HUES64 (cell line): ENCODE data around the gene NOS3.

ENCODE experiments used
- H3K27ac ChIP-seq: 2 replicates; pipeline ENCODE4 v1.7.0; 2013; ENCODE audit warnings: low read depth, low read length, inconsistent platforms
- H3K27me3 ChIP-seq: 2 replicates; pipeline ENCODE4 v1.6.1; 2013; ENCODE audit warnings: mild to moderate bottlenecking, low read length; ENCODE audit not compliant: insufficient read depth
- H3K36me3 ChIP-seq: 2 replicates; pipeline ENCODE4 v1.6.1; 2013; ENCODE audit warnings: mild to moderate bottlenecking, low read length; ENCODE audit not compliant: insufficient read depth
- H3K4me1 ChIP-seq: 2 replicates; pipeline ENCODE4 v1.6.1; 2013; ENCODE audit warnings: mild to moderate bottlenecking, low read length, moderate library complexity; ENCODE audit not compliant: insufficient read depth
- H3K4me3 ChIP-seq: 2 replicates; pipeline ENCODE4 v1.5.1; 2013; ENCODE audit warnings: mild to moderate bottlenecking, low read length, moderate library complexity
- H3K9ac ChIP-seq: 2 replicates; pipeline ENCODE4 v1.6.1; 2013; ENCODE audit warnings: mild to moderate bottlenecking, low read depth, low read length
- H3K9me3 ChIP-seq: 2 replicates; pipeline ENCODE4 v1.6.1; 2013; ENCODE audit warnings: low read depth, low read length; ENCODE audit not compliant: insufficient read depth
- WGBS: fragments of 150-250, 120-280 bp; methylation state at CpG from one replicate; pipeline ENCODE4 v1.1.7; 2013; ENCODE audit warnings: missing lambda C conversion rate; 5-methylcytosine and 5-hydroxymethylcytosine counted together

Gene NOS3

DNA sequence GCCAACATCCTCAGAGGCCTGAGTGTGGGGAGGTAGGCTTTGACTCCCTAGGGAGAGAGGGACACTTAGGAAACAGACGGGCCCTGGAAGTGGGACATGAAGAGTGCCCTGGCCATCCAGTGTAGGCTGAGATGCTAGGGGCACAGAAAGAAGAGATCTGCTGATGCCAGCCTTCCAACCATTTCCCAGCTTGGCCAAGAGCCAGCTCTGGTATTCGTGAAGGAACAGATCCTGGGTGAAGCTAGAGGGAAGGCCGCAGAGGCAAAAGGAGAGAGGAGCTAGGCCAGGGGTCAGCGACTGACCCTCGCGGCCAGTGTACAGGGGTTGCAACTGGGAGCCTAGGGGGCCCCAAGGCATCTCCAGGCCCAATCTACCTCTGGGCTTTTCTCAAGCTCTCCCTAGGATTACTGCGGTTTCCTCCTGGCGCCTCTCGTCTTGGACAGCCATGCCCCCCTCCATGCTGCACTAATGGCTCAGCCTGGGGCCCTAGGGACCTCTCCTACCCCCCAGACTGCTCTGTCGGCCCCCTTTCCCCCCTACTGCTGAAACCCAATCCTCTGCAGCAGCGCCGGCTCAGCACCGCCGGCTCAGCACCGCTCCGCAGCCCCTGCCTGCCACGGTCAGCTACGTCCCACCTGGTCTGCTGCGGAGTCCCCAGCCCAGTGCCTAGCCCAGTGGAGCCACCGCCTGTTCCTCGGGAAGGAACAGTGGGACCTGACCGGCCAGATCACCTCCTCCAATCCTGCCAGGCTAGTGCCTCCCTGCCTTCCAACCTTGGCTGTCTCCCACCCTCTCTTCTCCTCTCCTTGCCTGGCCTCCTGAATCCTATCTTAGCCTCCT lies 57.4 kb downstream of the NOS3 start, which contains the start of gene ASIC3:
Gene ASIC3 (plus strand): TSS at position 556 of the 840 bp plus-strand sequence. CDS start 355 bp downstream, outside the sequence.
- H3K27me3 ChIP-seq: peaks cover 37% of the 10 kb centered on the region
- 86% methylated on average over 22 of the region's 22 CpGs for WGBS
- no peaks in the 10 kb centered on the region for H3K36me3 ChIP-seq
- no peak within 1 kb of the TSS for H3K4me3 ChIP-seq
- no peak within 1 kb of the TSS for H3K27ac ChIP-seq
- no peak within 1 kb of the TSS; the same call in 1 of the 2 replicates for H3K9ac ChIP-seq
- H3K4me1 ChIP-seq: no peaks in the 10 kb centered on the region
- H3K9me3 ChIP-seq: no peaks in the 10 kb centered on the region

DNA sequence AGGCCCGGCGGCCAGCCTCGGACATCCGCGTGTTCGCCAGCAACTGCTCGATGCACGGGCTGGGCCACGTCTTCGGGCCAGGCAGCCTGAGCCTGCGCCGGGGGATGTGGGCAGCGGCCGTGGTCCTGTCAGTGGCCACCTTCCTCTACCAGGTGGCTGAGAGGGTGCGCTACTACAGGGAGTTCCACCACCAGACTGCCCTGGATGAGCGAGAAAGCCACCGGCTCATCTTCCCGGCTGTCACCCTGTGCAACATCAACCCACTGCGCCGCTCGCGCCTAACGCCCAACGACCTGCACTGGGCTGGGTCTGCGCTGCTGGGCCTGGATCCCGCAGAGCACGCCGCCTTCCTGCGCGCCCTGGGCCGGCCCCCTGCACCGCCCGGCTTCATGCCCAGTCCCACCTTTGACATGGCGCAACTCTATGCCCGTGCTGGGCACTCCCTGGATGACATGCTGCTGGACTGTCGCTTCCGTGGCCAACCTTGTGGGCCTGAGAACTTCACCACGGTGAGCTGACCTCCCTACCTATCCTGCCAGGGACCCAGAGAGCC lies 58.2 kb downstream of the NOS3 start:
- Histone ChIP-seq H3K27me3 (peaks cover 37% of the 10 kb centered on the region), H3K9ac (no peak overlapping the region), H3K27ac (no peak overlapping the region), H3K4me3 (no peak overlapping the region), H3K4me1 (no peaks in the 10 kb centered on the region), H3K9me3 (no peaks in the 10 kb centered on the region), H3K36me3 (no peaks in the 10 kb centered on the region)
- 93% methylated on average over 38 of the region's 38 CpGs for WGBS

DNA sequence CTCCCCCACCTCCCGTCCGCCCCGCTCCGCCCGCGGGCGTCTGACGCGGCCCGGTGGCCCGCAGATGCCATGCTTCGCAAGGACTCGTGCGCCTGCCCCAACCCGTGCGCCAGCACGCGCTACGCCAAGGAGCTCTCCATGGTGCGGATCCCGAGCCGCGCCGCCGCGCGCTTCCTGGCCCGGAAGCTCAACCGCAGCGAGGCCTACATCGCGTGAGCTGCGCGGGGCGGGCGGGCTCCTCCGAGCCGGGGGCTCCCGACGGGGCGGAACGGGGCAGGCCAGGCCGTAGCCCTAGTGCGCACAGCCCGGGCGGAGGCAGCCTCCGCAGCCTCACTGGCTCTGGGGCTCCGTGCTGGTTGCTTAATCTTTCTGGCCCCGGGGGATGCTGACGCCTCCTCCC lies 60.3 kb downstream of the NOS3 start:
- Histone ChIP-seq H3K27me3 (peaks cover 43% of the 10 kb centered on the region), H3K4me1 (no peaks in the 10 kb centered on the region), H3K36me3 (no peaks in the 10 kb centered on the region), H3K9me3 (no peaks in the 10 kb centered on the region), H3K4me3 (peak overlapping the region; percentile 27), H3K27ac (no peak overlapping the region), H3K9ac (no peak overlapping the region)
- 3% methylated on average over 50 of the region's 50 CpGs for WGBS

DNA sequence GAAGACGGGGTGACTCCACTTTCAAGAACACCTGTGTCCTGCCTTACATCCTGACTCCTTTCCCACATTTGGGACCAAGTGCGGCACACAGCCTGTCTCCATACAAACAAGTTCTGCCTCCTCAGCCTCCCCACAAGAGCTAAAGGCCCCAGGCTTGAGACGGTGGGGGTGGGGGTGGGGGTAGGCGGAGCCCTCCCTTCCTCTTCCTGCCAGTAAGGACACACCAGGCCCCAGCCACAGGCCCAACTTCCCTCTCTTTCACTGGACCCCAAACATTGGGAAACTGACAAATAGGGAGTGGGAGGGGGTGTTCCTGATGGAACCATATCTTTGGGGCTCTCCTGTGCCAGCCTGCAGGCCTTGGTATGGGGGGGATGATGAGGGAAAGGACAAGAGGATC lies 62.3 kb downstream of the NOS3 start:
- Histone ChIP-seq H3K9me3 (no peaks in the 10 kb centered on the region), H3K27ac (no peak overlapping the region), H3K4me1 (peaks cover 4% of the 10 kb centered on the region; the same call in 1 of the 2 replicates), H3K36me3 (no peaks in the 10 kb centered on the region), H3K27me3 (peaks cover 56% of the 10 kb centered on the region), H3K9ac (no peak overlapping the region), H3K4me3 (no peak overlapping the region)
- 91% methylated on average over 2 of the region's 4 CpGs for WGBS

- peaks cover 54% of the 10 kb centered on the region for H3K27me3 ChIP-seq
- H3K4me1 ChIP-seq: peaks cover 10% of the 10 kb centered on the region
- no peak overlapping the region for H3K27ac ChIP-seq
- H3K4me3 ChIP-seq: no peak overlapping the region
- no peaks in the 10 kb centered on the region for H3K36me3 ChIP-seq
- no peaks in the 10 kb centered on the region for H3K9me3 ChIP-seq
- 94% methylated on average over 8 of the region's 8 CpGs for WGBS
- H3K9ac ChIP-seq: no peak overlapping the region
Measured at GRCh38 chr7:151053751-151054150, 62.9 kb downstream of the NOS3 start.

DNA sequence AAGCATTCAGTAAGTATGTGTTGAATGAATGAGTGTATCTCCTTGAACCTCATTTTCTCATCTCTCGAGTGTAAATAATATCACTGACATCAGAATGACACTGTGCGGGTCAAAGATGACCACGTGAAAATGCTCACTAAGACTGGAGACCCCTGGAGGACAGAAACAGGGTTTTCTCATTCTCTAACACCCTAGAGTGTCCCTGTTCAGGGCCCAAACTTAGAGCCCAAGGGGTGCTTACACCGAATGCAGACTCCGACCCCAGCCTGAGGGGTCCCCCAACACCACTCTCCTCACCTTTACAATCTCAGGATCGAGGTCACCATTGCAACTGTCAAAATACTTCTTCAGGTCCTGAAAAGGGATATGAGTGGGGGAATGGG lies 65.5 kb downstream of the NOS3 start:
- peaks cover 41% of the 10 kb centered on the region for H3K27me3 ChIP-seq
- no peak overlapping the region; the same call in 1 of the 2 replicates for H3K4me3 ChIP-seq
- H3K9me3 ChIP-seq: no peaks in the 10 kb centered on the region
- no peak overlapping the region for H3K27ac ChIP-seq
- peaks cover 23% of the 10 kb centered on the region for H3K4me1 ChIP-seq
- WGBS: 85% methylated on average over 6 of the region's 6 CpGs
- H3K36me3 ChIP-seq: no peaks in the 10 kb centered on the region
- H3K9ac ChIP-seq: no peak overlapping the region

DNA sequence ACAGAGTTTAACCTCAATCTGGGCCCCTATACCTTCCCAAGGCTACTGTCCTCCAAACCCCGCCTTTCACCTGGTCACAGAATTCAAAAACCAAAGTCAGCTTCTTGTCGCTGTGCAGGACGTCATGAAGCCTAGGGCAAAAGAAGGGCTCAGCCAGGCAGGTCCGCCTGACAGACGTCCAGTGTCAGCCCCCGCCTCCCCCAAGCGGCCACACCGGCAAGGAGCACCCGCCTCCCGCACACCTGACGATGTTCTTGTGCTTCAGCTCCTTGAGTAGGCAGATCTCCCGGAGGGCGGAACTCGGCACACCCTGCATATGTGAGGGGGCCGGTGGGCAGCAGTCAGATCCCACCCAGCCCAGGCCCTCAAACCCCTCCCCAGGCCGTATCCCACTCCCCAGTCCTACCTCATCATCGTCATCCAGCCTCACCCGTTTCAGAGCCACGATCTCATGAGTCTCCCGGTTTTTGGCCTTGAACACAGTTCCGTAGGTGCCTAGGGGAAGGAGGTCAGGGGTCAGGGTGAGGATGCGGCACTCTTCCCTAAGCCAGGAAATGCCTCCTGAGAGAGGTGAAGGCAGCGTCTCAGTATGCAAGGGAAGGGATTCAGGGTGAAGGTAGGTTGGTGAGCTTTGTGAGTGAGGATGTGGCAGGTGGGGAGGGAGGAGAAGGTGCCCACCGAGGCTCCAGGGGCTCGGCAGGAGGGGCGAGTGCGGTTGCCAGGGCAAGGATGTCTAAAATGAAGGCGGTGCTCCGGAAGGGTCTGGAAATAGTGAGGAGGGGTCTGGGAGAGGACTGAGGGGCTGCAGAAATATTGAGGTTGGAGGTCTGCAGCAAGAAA lies 66.1 kb downstream of the NOS3 start:
- Histone ChIP-seq H3K4me1 (peaks cover 29% of the 10 kb centered on the region), H3K36me3 (no peaks in the 10 kb centered on the region), H3K27ac (no peak overlapping the region), H3K4me3 (peak overlapping the region; percentile 86), H3K27me3 (peaks cover 36% of the 10 kb centered on the region), H3K9me3 (no peaks in the 10 kb centered on the region), H3K9ac (no peak overlapping the region; the same call in 1 of the 2 replicates)
- WGBS: 19% methylated on average over 29 of the region's 29 CpGs

- H3K9ac ChIP-seq: peak within 1 kb of the TSS; percentile 36; the same call in 1 of the 2 replicates
- no peaks in the 10 kb centered on the region for H3K9me3 ChIP-seq
- H3K4me3 ChIP-seq: peak within 1 kb of the TSS; percentile 86
- peak within 1 kb of the TSS; percentile 85 for H3K27ac ChIP-seq
- H3K36me3 ChIP-seq: no peaks in the 10 kb centered on the region
- peaks cover 33% of the 10 kb centered on the region for H3K4me1 ChIP-seq
- WGBS: under 1% methylated on average over 30 of the region's 30 CpGs
- peaks cover 32% of the 10 kb centered on the region for H3K27me3 ChIP-seq
Measured at GRCh38 chr7:151057506-151057988, 66.7 kb downstream of the NOS3 start, which contains the start of gene CDK5. Gene CDK5, minus strand, starts transcription at chr7:151057897. Its CDS starts 49 bp downstream, at chr7:151057848.

GRCh38 chr7:151057989-151058780 lies 67.4 kb downstream of the NOS3 start:
- peaks cover 35% of the 10 kb centered on the region for H3K4me1 ChIP-seq
- peak overlapping the region; percentile 36; the same call in 1 of the 2 replicates for H3K9ac ChIP-seq

DNA sequence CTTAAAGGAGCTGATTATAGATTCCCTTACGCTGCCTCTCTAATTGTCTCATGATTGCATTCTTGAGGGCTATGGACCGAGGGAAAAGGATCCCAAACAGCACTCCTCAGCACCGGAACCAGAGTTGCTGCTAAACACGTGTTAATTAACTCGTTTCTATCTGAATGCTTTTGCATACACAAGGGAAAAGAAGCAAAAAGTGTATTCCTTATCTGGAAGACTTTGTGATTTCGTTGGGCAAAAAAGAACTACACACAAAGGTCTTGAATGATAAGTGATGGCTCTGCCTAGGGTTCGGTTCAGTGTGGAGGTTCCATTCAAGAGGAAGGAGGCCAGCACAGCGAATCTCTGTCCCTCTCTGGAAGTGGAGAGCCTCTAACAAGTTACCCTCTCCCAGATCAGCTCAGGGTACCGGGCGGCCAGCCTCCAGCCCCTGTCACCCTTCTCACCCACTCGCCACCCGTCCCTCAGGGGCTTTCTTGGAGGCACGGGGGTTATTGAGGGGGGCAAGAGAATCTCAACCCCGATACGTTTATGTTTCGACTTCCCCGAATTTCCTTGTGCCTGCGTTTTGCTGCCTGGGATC lies 68.1 kb downstream of the NOS3 start:
- Histone ChIP-seq H3K9me3 (no peaks in the 10 kb centered on the region), H3K4me3 (peak overlapping the region; percentile 86), H3K36me3 (no peaks in the 10 kb centered on the region), H3K27ac (peak overlapping the region; percentile 85; the same call in 1 of the 2 replicates), H3K9ac (peak overlapping the region; percentile 57), H3K4me1 (peaks cover 35% of the 10 kb centered on the region), H3K27me3 (peaks cover 32% of the 10 kb centered on the region)
- 12% methylated on average over 18 of the region's 18 CpGs for WGBS

More at GRCh38 chr7:151057989-151058780, 67.4 kb downstream of the NOS3 start:
- no peaks in the 10 kb centered on the region for H3K36me3 ChIP-seq
- WGBS: 6% methylated on average over 46 of the region's 46 CpGs
- peaks cover 32% of the 10 kb centered on the region for H3K27me3 ChIP-seq
- peak overlapping the region; percentile 85 for H3K27ac ChIP-seq
- no peaks in the 10 kb centered on the region for H3K9me3 ChIP-seq
- peak overlapping the region; percentile 86 for H3K4me3 ChIP-seq
